ENCODE results near the gene CPEB4. TPM values are rescaled to one million over a fixed set of nuclear protein-coding genes. Genes with fewer than 3 reads are reported as not detected.

Gene CPEB4
- total and polyA plus RNA-seq, 2 donors (not counting 3 experiments of a cell fraction or from before 2014, with no cell fraction given), result 11.3 to 16.4 TPM

DNA sequence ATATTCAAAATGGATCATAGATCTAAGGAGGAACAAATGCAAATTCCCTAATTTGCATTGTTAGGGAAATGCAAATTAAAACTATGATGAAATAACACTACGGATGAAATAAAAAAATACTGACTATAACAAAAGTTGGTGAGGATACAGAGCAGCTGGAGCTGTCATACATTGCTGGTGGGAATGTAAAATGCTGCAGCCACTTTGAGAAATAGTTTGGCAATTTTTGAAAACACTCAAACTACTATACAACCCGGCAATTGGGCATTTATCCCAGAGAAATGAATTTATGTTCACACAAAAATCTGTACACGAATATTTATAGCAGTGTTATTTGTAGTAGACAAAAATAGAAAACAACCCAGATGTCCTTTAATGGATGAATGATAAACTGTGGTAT lies 123.3 kb downstream of the CPEB4 start:
- CTCF ChIA-PET, result no interaction called here
- Histone ChIP-seq H3K79me2 (ENCODE audit: control insufficient read depth, insufficient read depth, low read length) (no peaks in the 10 kb centered on the region), H3K4me1 (ENCODE audit: control insufficient read depth, extremely low read depth, insufficient read depth, low read length) (no peaks in the 10 kb centered on the region), H3K36me3 (ENCODE audit: control insufficient read depth in 2 of 2, extremely low read depth in 1 of 2, insufficient read depth in 2 of 2, low read length in 2 of 2) (no peaks in the 10 kb centered on the region), H2AFZ (ENCODE audit: low read depth, low read length) (no peak overlapping the region), H3K4me3 (replicated peaks in 1 of 3; ENCODE audit: insufficient read depth in 1 of 3, low read depth in 1 of 3, low read length in 3 of 3) (no peak overlapping the region), H3K9me3 (replicated peaks; ENCODE audit: control insufficient read depth, insufficient read depth, low read length) (no peaks in the 10 kb centered on the region), H3K27ac (ENCODE audit: insufficient read depth, low read depth, low read length) (no peak overlapping the region), H3K27me3 (ENCODE audit: control insufficient read depth in 2 of 2, insufficient read depth in 2 of 2, low read length in 2 of 2) (no peaks in the 10 kb centered on the region), H3K4me2 (ENCODE audit: insufficient read depth, low read length) (no peak overlapping the region), H4K20me1 (replicated peaks; ENCODE audit: control insufficient read depth, extremely low read depth, insufficient read depth, low read length) (no peaks in the 10 kb centered on the region), H3K9ac (replicated peaks; ENCODE audit: extremely low read depth, insufficient read depth, low read length) (no peak overlapping the region), H3K9me1 (replicated peaks; ENCODE audit: control insufficient read depth, extremely low read depth, insufficient read depth, low read length) (no peaks in the 10 kb centered on the region)
- DNase-seq (ENCODE audit: low read depth, low spot score) (no peak), FAIRE-seq (no peak)
- dilution Hi-C loops (cut with MboI; ENCODE audit: extremely low pct_ligation_motif_present, low sequenced_read_pairs) (no loop called here), intact Hi-C loops (cut with micrococcal nuclease) (no loop called here)
- BruUV-seq (replicated peaks), result no TSS peak
- no peak for TF ChIP-seq GATA2 (IDR thresholded peaks at IDR 0.05; ENCODE audit: insufficient read depth, insufficient read length, low read depth, low read length)
- TF ChIP-seq FOS (IDR thresholded peaks at IDR 0.05; ENCODE audit: borderline replicate concordance, insufficient read depth, low read length), result no peak
- no peak for TF ChIP-seq MYC (IDR thresholded peaks at IDR 0.05; ENCODE audit: low read depth, low read length)
- TF ChIP-seq JUN (IDR thresholded peaks at IDR 0.05; ENCODE audit: borderline replicate concordance, insufficient read depth, insufficient read length, low read depth), result no peak
- no peak for TF ChIP-seq POLR2AphosphoS5 (IDR thresholded peaks at IDR 0.05; ENCODE audit: insufficient read depth, low read depth, low read length)
- TF ChIP-seq POLR2A (IDR thresholded peaks at IDR 0.05; ENCODE audit: low read depth, low read length), result no peak
- TF ChIP-seq, protein P1, sequence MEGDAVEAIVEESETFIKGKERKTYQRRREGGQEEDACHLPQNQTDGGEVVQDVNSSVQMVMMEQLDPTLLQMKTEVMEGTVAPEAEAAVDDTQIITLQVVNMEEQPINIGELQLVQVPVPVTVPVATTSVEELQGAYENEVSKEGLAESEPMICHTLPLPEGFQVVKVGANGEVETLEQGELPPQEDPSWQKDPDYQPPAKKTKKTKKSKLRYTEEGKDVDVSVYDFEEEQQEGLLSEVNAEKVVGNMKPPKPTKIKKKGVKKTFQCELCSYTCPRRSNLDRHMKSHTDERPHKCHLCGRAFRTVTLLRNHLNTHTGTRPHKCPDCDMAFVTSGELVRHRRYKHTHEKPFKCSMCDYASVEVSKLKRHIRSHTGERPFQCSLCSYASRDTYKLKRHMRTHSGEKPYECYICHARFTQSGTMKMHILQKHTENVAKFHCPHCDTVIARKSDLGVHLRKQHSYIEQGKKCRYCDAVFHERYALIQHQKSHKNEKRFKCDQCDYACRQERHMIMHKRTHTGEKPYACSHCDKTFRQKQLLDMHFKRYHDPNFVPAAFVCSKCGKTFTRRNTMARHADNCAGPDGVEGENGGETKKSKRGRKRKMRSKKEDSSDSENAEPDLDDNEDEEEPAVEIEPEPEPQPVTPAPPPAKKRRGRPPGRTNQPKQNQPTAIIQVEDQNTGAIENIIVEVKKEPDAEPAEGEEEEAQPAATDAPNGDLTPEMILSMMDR (IDR thresholded peaks at IDR 0.05; ENCODE audit: extremely low read depth in 1 of 2, insufficient read depth in 1 of 2, low read depth in 1 of 2, low read length in 2 of 2), result no peak
- TF ChIP-seq MAX (IDR thresholded peaks at IDR 0.05; ENCODE audit: insufficient read depth, insufficient read length), result no peak
- no peak for TF ChIP-seq EZH2 (IDR thresholded peaks at IDR 0.05; ENCODE audit: borderline replicate concordance, low read depth, low read length, severe bottlenecking)
- POLR2A ChIA-PET, result no interaction called here

Other genes with a start within 250 kb of the CPEB4 start
- gene C5orf47, start 100.8 kb downstream of the CPEB4 start, total RNA-seq, result not detected in 2 replicates
- gene C5orf47, start 100.8 kb downstream of the CPEB4 start, polyA plus RNA-seq, result not detected in 2 replicates
- gene NSG2, start 157.4 kb downstream of the CPEB4 start, total RNA-seq, result not detected in 2 replicates
- not detected in 2 replicates for gene NSG2, start 157.4 kb downstream of the CPEB4 start, polyA plus RNA-seq

Measured in endothelial cell of umbilical vein (primary cell).